ENCODE results near the gene SSBP3.

Gene SSBP3

GRCh38 chr1:54302549-54302948 is 103.6 kb downstream of the SSBP3 start:
- TF ChIP-seq GLIS3 (CRISPR knock-in tag; IDR thresholded peaks at IDR 0.05) (no peak), RARB (CRISPR knock-in tag; IDR thresholded peaks at IDR 0.05) (no peak), SNAI2 (CRISPR knock-in tag; IDR thresholded peaks at IDR 0.05) (no peak), CSDC2 (CRISPR knock-in tag; IDR thresholded peaks at IDR 0.05) (no peak), ZFP30 (CRISPR knock-in tag; IDR thresholded peaks at IDR 0.05) (no peak), BACH2 (CRISPR knock-in tag; IDR thresholded peaks at IDR 0.05; ENCODE audit: borderline replicate concordance) (no peak), ZNF565 (CRISPR knock-in tag; conservative IDR thresholded peaks at IDR 0.05; ENCODE audit: low read depth) (no peak), TOX (CRISPR knock-in tag; IDR thresholded peaks at IDR 0.05; ENCODE audit: borderline replicate concordance) (no peak), ARNTL (CRISPR knock-in tag; IDR thresholded peaks at IDR 0.05; ENCODE audit: borderline replicate concordance, low read depth) (no peak), ZC3H10 (CRISPR knock-in tag; IDR thresholded peaks at IDR 0.05) (no peak), TSHZ2 (CRISPR knock-in tag; IDR thresholded peaks at IDR 0.05) (no peak), PATZ1 (CRISPR knock-in tag; IDR thresholded peaks at IDR 0.05; ENCODE audit: borderline replicate concordance) (no peak), ZFP3 (CRISPR knock-in tag; IDR thresholded peaks at IDR 0.05) (no peak)
- TF ChIP-seq, protein P1, sequence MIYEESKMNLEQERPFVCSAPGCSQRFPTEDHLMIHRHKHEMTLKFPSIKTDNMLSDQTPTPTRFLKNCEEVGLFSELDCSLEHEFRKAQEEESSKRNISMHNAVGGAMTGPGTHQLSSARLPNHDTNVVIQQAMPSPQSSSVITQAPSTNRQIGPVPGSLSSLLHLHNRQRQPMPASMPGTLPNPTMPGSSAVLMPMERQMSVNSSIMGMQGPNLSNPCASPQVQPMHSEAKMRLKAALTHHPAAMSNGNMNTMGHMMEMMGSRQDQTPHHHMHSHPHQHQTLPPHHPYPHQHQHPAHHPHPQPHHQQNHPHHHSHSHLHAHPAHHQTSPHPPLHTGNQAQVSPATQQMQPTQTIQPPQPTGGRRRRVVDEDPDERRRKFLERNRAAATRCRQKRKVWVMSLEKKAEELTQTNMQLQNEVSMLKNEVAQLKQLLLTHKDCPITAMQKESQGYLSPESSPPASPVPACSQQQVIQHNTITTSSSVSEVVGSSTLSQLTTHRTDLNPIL (CRISPR knock-in tag; IDR thresholded peaks at IDR 0.05; ENCODE audit: low read depth), result no peak
- TF ChIP-seq, protein P2, sequence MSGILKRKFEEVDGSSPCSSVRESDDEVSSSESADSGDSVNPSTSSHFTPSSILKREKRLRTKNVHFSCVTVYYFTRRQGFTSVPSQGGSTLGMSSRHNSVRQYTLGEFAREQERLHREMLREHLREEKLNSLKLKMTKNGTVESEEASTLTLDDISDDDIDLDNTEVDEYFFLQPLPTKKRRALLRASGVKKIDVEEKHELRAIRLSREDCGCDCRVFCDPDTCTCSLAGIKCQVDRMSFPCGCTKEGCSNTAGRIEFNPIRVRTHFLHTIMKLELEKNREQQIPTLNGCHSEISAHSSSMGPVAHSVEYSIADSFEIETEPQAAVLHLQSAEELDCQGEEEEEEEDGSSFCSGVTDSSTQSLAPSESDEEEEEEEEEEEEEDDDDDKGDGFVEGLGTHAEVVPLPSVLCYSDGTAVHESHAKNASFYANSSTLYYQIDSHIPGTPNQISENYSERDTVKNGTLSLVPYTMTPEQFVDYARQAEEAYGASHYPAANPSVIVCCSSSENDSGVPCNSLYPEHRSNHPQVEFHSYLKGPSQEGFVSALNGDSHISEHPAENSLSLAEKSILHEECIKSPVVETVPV (CRISPR knock-in tag; IDR thresholded peaks at IDR 0.05), result no peak
- ATAC-seq, result no peak

DNA sequence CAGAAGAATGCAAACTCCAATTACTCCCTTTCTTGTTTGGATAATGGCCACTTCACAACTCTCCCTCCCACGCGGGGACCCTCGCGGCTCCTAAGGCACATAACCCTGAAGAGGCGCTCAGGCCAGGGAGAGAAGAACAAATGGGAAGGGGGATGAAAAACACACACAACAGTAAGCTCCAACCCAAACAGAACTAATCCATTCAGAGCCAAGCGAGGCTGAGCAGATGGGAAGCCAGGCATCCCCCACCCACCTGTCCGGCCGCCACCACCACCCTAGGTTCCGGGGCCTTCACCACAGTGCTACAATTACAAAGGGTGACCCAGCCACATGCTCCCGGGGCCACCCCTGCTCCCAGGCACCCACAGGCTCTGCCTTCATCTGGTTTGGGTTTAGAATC is 104.7 kb downstream of the SSBP3 start:
- TF ChIP-seq ZNF70 (CRISPR knock-in tag; IDR thresholded peaks at IDR 0.05) (no peak), ZC3H10 (CRISPR knock-in tag; IDR thresholded peaks at IDR 0.05) (no peak), ZNF8 (CRISPR knock-in tag; IDR thresholded peaks at IDR 0.05) (no peak), RARB (CRISPR knock-in tag; IDR thresholded peaks at IDR 0.05) (no peak), TCF4 (CRISPR knock-in tag; IDR thresholded peaks at IDR 0.05; ENCODE audit: borderline replicate concordance) (no peak), CSDC2 (CRISPR knock-in tag; IDR thresholded peaks at IDR 0.05) (no peak), BACH2 (CRISPR knock-in tag; IDR thresholded peaks at IDR 0.05; ENCODE audit: borderline replicate concordance) (no peak), TOX (CRISPR knock-in tag; IDR thresholded peaks at IDR 0.05; ENCODE audit: borderline replicate concordance) (no peak), GLIS3 (CRISPR knock-in tag; IDR thresholded peaks at IDR 0.05) (no peak), ESRRG (CRISPR knock-in tag; IDR thresholded peaks at IDR 0.05) (no peak), PPARA (CRISPR knock-in tag; IDR thresholded peaks at IDR 0.05; ENCODE audit: borderline replicate concordance) (no peak), TSHZ2 (CRISPR knock-in tag; IDR thresholded peaks at IDR 0.05) (no peak), ZFP30 (CRISPR knock-in tag; IDR thresholded peaks at IDR 0.05) (no peak), ARNTL (CRISPR knock-in tag; IDR thresholded peaks at IDR 0.05; ENCODE audit: borderline replicate concordance, low read depth) (no peak), ZNF565 (CRISPR knock-in tag; conservative IDR thresholded peaks at IDR 0.05; ENCODE audit: low read depth) (no peak), SNAI2 (CRISPR knock-in tag; IDR thresholded peaks at IDR 0.05) (no peak), ZFP3 (CRISPR knock-in tag; IDR thresholded peaks at IDR 0.05) (no peak), ISL1 (CRISPR knock-in tag; IDR thresholded peaks at IDR 0.05) (no peak)
- TF ChIP-seq, protein P2 (CRISPR knock-in tag; IDR thresholded peaks at IDR 0.05), result no peak
- ATAC-seq, result no peak

Data from SK-N-SH treated with all-trans-retinoic acid at 6 μM for 48 hours (cell line).